Fibroblast of skin of left biceps (primary cell): ENCODE data around the gene CASKIN2.

Source experiments
- DNase-seq, 2 experiments: peaks; one replicate each; pipeline ENCODE4 v3.0.0-alpha.2; 2013; ENCODE audit warnings: low read depth in 2 of 2

Gene CASKIN2

GRCh38 chr17:75549246-75550138 is 34.2 kb upstream of the CASKIN2 start:
- no peak for DNase-seq

DNA sequence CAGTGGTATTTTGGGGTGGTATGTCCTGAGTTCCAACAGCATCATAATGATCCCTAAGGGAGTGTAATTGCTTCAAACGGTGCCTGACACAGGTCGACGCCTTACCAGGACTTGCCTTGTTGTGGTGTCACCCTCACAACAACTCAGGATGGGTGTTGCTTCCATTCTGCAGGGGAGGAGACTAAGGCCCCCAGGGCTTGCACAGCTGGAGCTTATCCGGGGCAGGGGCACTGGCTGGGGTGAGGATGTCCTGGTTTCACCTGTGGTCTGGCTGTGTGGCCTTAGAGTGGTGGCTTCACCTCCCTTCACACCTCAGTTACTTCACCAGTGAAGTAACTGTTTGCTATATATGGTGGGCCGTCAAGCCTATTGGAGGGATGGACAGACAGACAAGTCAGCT is 33.5 kb upstream of the CASKIN2 start:
- no peak for DNase-seq

- no peak for DNase-seq
Observed at GRCh38 chr17:75547091-75547490, 31.8 kb upstream of the CASKIN2 start.

DNA sequence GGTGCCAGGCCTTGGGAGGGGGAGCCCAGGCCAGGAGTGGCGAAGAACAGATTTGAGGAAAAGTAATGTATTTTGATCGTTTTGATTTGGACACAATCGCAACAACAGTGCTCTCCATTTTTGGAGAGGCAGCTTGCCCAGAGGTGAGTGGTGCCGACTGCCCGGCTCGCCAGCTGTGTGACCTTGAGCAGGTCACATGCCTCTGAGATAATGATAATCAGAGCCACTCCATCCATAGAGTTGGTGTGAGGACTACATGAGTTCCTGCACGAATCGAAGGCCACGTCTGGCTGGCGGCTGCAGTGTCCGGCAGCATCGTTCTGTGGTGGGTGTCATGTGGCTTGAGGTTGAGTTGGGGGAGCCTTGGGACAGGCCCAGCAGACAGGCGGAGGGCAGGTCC is 30.8 kb upstream of the CASKIN2 start:
- DNase-seq, result no peak

GRCh38 chr17:75544250-75544649 is 28.9 kb upstream of the CASKIN2 start:
- no peak for DNase-seq

GRCh38 chr17:75542728-75543336 is 27.5 kb upstream of the CASKIN2 start:
- no peak for DNase-seq

- DNase-seq, result no peak
Observed at GRCh38 chr17:75542229-75542628, 26.9 kb upstream of the CASKIN2 start.

DNA sequence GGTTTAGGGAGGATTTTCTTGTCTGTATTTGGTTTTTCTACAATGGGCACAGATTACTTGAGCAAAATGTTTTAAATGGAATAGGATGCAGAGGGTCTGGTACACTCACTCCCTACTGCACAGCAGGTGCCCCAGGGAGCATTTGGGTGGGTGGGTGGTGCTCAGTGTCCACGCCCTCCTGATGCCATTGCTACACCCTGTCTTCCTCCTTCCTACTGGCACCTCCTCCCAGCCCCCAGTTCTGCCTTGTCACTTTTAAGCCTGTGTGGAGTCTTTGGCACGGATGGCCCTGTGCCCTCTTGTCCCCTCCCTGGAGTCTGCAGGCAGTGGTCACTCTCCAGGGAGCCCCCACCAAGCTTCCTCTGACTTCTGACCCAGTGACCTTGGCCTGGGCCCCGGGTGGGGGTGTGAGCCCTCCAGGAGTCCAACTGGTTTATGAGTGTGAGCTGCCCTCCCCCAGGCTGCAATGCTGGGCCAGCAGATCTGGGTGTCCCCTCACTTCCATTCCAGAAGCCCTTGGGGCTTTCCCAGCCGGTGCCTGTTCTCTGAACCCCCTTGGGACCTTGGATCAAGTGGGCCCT is 25.7 kb upstream of the CASKIN2 start:
- DNase-seq, result no peak

DNA sequence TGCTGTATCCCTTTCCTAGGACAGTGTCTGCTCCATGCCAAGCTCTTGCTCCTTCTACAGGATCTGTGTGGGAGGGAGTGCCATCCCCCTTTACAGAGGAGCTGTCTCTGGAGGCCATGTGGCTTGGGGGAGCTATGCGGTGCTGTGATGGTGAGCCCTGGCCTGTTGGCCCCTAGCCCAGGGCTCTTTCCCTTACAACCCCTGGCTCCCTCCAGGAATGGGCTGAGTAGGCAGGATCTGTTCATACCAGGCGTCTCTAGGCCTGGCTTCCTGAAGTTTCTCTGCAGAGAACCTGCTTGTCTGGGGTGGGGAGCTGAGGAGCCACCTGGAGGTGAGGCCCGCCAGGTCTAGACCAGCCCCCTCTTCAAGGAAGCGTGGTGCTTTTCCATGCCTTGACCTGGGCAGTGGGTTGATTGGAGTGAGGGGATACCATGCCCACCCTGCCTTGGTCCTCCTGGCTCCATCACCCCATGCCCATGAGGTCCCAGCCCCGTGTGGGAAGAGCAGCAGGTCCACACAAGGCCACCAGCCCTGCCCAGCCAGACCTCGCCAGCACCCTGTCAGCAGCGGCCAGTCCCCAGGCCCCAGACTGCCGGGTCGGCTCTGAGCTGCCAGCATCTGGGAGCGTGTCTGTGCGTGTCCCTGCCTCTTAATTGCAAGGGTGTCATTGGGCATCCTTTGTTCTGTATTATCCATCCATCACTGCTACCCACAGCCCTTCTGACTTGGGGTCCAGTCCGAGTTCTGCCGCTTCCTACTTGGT is 24.8 kb upstream of the CASKIN2 start:
- DNase-seq, result no peak

GRCh38 chr17:75536366-75536765 is 21.0 kb upstream of the CASKIN2 start:
- DNase-seq, result no peak

DNA sequence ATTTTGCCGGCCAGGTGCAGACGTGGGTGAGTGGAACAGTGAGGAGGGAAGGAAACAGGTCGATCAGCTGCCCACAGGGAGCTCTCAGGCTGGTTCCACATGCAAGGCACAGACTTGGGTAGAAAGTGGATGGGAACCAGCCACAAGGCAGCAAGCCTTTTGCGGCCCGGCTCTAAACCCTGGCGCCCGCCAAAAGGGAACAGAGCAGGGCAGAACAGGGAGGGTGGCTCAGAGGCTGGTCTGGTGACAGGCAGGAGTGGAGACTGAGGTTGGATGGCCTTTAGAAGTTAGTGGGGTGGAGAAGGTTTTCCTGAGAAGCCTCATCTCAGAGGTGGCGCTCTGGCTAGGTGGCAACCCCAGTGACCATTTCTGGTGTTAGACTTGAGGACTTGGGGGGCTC is 20.5 kb upstream of the CASKIN2 start:
- no peak for DNase-seq

GRCh38 chr17:75535119-75535537 is 19.8 kb upstream of the CASKIN2 start:
- DNase-seq, result no peak

GRCh38 chr17:75531721-75532072 is 16.4 kb upstream of the CASKIN2 start:
- no peak for DNase-seq

DNA sequence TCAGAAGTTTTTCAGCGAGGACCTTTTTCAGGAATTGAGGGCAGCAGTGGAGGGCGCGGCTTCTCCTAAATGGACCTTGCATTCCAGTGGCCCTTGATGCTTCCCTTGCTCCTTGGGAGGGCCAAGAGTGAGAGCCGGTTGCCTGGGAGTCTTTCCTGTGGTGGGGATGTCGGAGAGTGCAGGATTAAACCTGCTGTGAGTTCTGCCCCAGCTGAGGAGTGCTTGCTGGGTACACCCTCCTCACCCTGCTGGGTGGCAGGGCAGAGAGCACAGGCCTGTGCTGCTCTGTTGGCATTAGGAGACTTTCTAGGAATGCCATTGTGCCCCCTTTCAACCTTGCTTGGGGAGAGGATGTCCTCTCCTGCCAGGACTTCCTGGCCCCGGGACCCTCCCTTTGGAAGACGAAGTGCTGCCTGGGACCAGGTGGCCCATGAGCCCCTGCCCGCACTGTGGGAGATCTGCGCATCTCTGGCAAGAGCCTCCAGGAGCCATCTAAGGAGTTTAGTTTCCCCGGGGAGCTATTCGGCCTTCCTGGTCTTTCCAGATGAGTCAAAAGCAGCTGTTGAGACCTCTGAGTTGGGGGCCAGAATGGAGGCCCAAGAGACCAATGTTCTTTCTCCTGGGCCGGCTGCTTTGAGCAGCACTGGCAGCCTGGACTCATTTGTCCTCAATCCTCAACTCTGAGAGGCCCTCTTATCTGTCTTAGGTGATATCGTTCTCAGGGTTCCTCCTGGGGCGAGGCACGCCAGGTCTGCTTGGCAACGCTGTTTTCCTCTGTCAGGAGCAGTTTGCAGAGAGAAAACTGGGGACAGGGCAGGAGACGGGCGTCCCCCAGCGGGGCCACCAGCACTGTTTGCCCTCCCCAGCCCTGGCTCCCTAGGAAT is 15.7 kb upstream of the CASKIN2 start:
- no peak for DNase-seq

DNA sequence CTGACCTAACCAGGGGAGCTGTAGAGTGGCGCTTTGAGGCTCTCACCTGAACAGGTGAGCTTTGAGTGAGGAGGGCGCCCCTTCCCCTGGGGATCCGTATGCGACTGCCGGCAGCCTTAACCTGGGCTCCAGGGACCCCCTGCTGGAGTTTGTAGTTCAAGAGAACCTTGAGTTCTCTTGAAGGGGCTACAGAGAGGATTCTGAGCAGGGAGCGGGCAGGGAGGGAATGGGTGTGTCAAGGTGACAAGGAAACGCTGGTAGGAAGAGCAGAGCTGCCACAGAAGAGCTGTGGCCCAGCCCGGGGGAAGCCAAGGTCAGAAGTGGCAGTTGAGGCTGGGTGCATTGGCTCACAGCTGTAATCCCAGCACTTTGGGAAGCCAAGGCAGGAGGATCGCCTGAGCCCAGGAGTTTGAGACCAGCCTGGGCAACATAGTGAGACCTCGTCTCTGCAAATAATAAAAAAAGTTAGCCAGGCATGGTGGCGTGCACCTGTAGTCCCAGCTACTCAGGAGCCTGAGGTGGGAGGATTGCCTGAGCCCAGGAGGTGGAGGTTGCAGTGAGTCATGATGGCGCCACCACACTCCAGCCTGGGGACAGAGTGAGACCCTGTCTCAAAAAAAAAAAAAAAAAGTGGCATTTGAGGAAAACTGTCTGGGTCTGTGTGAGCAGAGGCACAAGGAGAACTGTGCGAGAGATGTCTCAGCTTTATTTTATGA is 11.4 kb upstream of the CASKIN2 start:
- no peak for DNase-seq

GRCh38 chr17:75525806-75526554 is 10.6 kb upstream of the CASKIN2 start:
- DNase-seq, result no peak

DNA sequence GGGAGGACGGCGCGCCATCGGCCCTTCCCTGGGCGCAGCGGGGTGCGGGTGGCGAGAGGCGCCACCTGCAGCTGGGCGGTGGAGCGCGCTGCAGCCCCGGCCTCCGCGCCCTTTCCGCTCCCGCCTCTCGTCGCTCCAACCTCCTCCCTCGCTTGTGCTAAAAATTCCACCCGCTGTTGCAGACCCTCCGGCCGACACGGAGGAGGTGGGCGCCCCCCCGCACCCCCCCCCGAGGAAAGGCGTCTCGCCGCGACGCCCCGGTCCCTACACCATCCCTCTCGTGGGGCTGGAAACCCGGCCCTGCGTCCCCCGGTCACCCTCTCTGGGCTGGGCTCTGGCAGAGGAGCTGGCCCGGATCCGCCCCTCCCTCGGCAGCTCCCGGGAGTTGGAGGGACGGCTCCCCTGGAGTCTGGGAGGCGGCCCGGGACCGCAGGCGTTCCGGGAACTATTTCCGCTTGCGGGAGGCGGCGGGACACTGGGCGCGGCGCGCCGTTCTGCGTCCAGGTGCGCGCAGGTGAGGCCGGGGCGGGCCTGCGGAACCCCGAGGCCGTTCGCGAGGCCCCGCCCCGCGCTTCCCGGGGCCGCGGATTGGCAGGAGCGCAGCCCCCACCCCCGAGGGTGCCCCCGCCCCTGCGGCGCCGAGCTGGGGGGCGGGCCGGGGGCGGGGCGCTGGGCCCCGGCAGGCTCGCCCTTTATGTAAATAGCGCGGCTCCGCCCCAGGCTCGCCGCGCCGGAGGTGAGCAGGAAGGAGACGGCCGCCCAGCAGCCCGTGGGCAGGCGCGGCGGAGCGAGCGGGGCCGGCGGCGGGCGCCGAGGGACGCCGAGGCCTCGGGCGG is 9.9 kb upstream of the CASKIN2 start, which contains the start of gene LLGL2:
Gene LLGL2 (plus strand): TSS at position 728 of the 836 bp plus-strand sequence. CDS start 17,730 bp downstream, outside the sequence.
- no peak for DNase-seq

GRCh38 chr17:75524269-75524969 is 9.1 kb upstream of the CASKIN2 start:
- DNase-seq, result no peak
